ENCODE results near the gene ZNF763.
"Not testable (repeated sequence)": the region's sequence is repeated elsewhere in the genome, so short reads cannot be mapped to it uniquely, and the experiment has no call there.

Gene ZNF763

GRCh38 chr19:11964496-11964857 lies 363 bp upstream of the ZNF763 start:
- Histone ChIP-seq H3K4me3 (peak overlapping the region; percentile 50 to 81 (median 67)), H3K27ac (peak overlapping the region in 19 of 21 experiments; percentile 34 to 96 (median 91))

GRCh38 chr19:11970174-11970573 lies 5.3 kb downstream of the ZNF763 start:
- Histone ChIP-seq H3K27ac (peak overlapping the region in 1 of 21 experiments; percentile 58), H3K4me3 (no peak overlapping the region)

- peak overlapping the region in 3 of 21 experiments; percentile 26 to 58 (median 38) for H3K27ac ChIP-seq
These were observed 6.2 kb downstream of the ZNF763 start for GRCh38 chr19:11971041-11971440.

GRCh38 chr19:11973019-11973810 lies 8.4 kb downstream of the ZNF763 start:
- Histone ChIP-seq H3K27ac (no peak overlapping the region), H3K4me3 (no peak overlapping the region)

More at GRCh38 chr19:11971041-11971440, 6.2 kb downstream of the ZNF763 start:
- no peak overlapping the region for H3K4me3 ChIP-seq

- no peak overlapping the region for H3K4me3 ChIP-seq
- H3K27ac ChIP-seq = no peak overlapping the region
These were observed 13.8 kb downstream of the ZNF763 start for GRCh38 chr19:11978492-11979100.

- Histone ChIP-seq H3K27ac (no peak overlapping the region), H3K4me3 (no peak overlapping the region)
These were observed 14.7 kb downstream of the ZNF763 start for GRCh38 chr19:11979527-11979926.

- Histone ChIP-seq H3K27ac (no peak overlapping the region), H3K4me3 (no peak overlapping the region)
These were observed 17.7 kb downstream of the ZNF763 start for GRCh38 chr19:11982526-11982925.

- Histone ChIP-seq H3K27ac (no peak overlapping the region), H3K4me3 (no peak overlapping the region)
These were observed 20.1 kb downstream of the ZNF763 start for GRCh38 chr19:11984986-11985385.

- H3K4me3 ChIP-seq = peak overlapping the region in 2 of 7 experiments; percentile 55 to 83
- H3K27ac ChIP-seq = no peak overlapping the region
These were observed 21.9 kb downstream of the ZNF763 start for GRCh38 chr19:11986754-11987153.

GRCh38 chr19:11987405-11988281 lies 22.8 kb downstream of the ZNF763 start:
- peak overlapping the region in 20 of 21 experiments; percentile 65 to 89 (median 82) for H3K27ac ChIP-seq
- H3K4me3 ChIP-seq = peak overlapping the region; percentile 55 to 83 (median 68)

- Histone ChIP-seq H3K4me3 (peak overlapping the region in 5 of 7 experiments; percentile 55 to 83 (median 66)), H3K27ac (peak overlapping the region in 2 of 21 experiments; percentile 88 to 89)
These were observed 24.2 kb downstream of the ZNF763 start for GRCh38 chr19:11989112-11989456.

GRCh38 chr19:11991921-11992320 lies 27.1 kb downstream of the ZNF763 start:
- H3K27ac ChIP-seq, H3K4me3 ChIP-seq: not testable (repeated sequence)

GRCh38 chr19:11995174-11995573 lies 30.3 kb downstream of the ZNF763 start:
- Histone ChIP-seq H3K4me3 (no peak overlapping the region), H3K27ac (no peak overlapping the region)

GRCh38 chr19:12000152-12000981 lies 35.5 kb downstream of the ZNF763 start:
- H3K27ac ChIP-seq = no peak overlapping the region

GRCh38 chr19:12015015-12015752 lies 50.3 kb downstream of the ZNF763 start:
- no peak overlapping the region for H3K27ac ChIP-seq

More at GRCh38 chr19:12000152-12000981, 35.5 kb downstream of the ZNF763 start:
- H3K4me3 ChIP-seq = no peak overlapping the region

GRCh38 chr19:12015753-12016116 lies 50.9 kb downstream of the ZNF763 start:
- H3K4me3 ChIP-seq = no peak overlapping the region
- H3K27ac ChIP-seq = no peak overlapping the region

More at GRCh38 chr19:12015015-12015752, 50.3 kb downstream of the ZNF763 start:
- H3K4me3 ChIP-seq = no peak overlapping the region

All from skin epidermis (tissue), 12 donors.